ENCODE results near the gene GNAT2. TPM values are rescaled to one million over a fixed set of nuclear protein-coding genes. Genes with fewer than 3 reads are reported as not detected.

Gene GNAT2
- total RNA-seq, 4 donors from 2014 or later, result not detected

- in situ Hi-C loops (cut with MboI; ENCODE audit: low sequenced_read_pairs in 4 of 4), result no loop called here
These were observed 21.3 kb downstream of the GNAT2 start for GRCh38 chr1:109598156-109598555.

GRCh38 chr1:109595531-109595930 lies 23.9 kb downstream of the GNAT2 start:
- H3K36me3 ChIP-seq, result peaks cover 0 to 41% of the 10 kb centered on the region in 2 donors

More at GRCh38 chr1:109598156-109598555, 21.3 kb downstream of the GNAT2 start:
- DNase-seq (no peak), ATAC-seq (no peak)
- Histone ChIP-seq H3K4me1 (no peaks in the 10 kb centered on the region), H3K9me3 (no peaks in the 10 kb centered on the region), H3K27me3 (no peaks in the 10 kb centered on the region), H3K27ac (no peak overlapping the region), H3K4me3 (no peak overlapping the region), H3K36me3 (peaks cover 0 to 17% of the 10 kb centered on the region in 2 donors)
- TF ChIP-seq CTCF (IDR thresholded peaks at IDR 0.05 in 4 of 5, conservative IDR thresholded peaks at IDR 0.05 in 1 of 5) (no peak), POLR2A (IDR thresholded peaks at IDR 0.05) (no peak)
- intact Hi-C loops (cut with DNase I; ENCODE audit: low total_unique reads), result no loop called here

GRCh38 chr1:109592916-109593315 lies 26.5 kb downstream of the GNAT2 start:
- intact Hi-C loops (cut with DNase I; ENCODE audit: low total_unique reads), result no loop called here

More at GRCh38 chr1:109595531-109595930, 23.9 kb downstream of the GNAT2 start:
- intact Hi-C loops (cut with DNase I; ENCODE audit: low total_unique reads) (no loop called here), in situ Hi-C loops (cut with MboI; ENCODE audit: low sequenced_read_pairs in 4 of 4) (no loop called here)
- DNase-seq (no peak), ATAC-seq (no peak)
- Histone ChIP-seq H3K27me3 (no peaks in the 10 kb centered on the region), H3K4me1 (no peaks in the 10 kb centered on the region), H3K4me3 (no peak overlapping the region), H3K9me3 (no peaks in the 10 kb centered on the region), H3K27ac (no peak overlapping the region)
- no peak for TF ChIP-seq POLR2A (IDR thresholded peaks at IDR 0.05)
- no peak for TF ChIP-seq CTCF (IDR thresholded peaks at IDR 0.05 in 4 of 5, conservative IDR thresholded peaks at IDR 0.05 in 1 of 5)

GRCh38 chr1:109589679-109590078 lies 29.7 kb downstream of the GNAT2 start:
- Histone ChIP-seq H3K27me3 (no peaks in the 10 kb centered on the region), H3K36me3 (peaks cover 0 to 84% of the 10 kb centered on the region in 2 donors), H3K4me1 (no peaks in the 10 kb centered on the region), H3K9me3 (no peaks in the 10 kb centered on the region), H3K4me3 (no peak overlapping the region), H3K27ac (no peak overlapping the region)
- in situ Hi-C loops (cut with MboI; ENCODE audit: low sequenced_read_pairs in 4 of 4), result no loop called here
- DNase-seq (no peak), ATAC-seq (no peak)
- intact Hi-C loops (cut with DNase I; ENCODE audit: low total_unique reads), result no loop called here
- TF ChIP-seq POLR2A (IDR thresholded peaks at IDR 0.05) (no peak), CTCF (IDR thresholded peaks at IDR 0.05 in 4 of 5, conservative IDR thresholded peaks at IDR 0.05 in 1 of 5) (no peak)

More at GRCh38 chr1:109592916-109593315, 26.5 kb downstream of the GNAT2 start:
- H3K27me3 ChIP-seq, result no peaks in the 10 kb centered on the region
- no peak overlapping the region for H3K4me3 ChIP-seq
- H3K27ac ChIP-seq, result no peak overlapping the region
- TF ChIP-seq POLR2A (IDR thresholded peaks at IDR 0.05), result no peak
- no peak for TF ChIP-seq CTCF (IDR thresholded peaks at IDR 0.05 in 4 of 5, conservative IDR thresholded peaks at IDR 0.05 in 1 of 5)
- peaks cover 0 to 56% of the 10 kb centered on the region in 2 donors for H3K36me3 ChIP-seq
- DNase-seq (no peak), ATAC-seq (no peak)
- in situ Hi-C loops (cut with MboI; ENCODE audit: low sequenced_read_pairs in 4 of 4), result no loop called here
- no peaks in the 10 kb centered on the region for H3K4me1 ChIP-seq
- H3K9me3 ChIP-seq, result no peaks in the 10 kb centered on the region

GRCh38 chr1:109589177-109589576 lies 30.2 kb downstream of the GNAT2 start:
- intact Hi-C loops (cut with DNase I; ENCODE audit: low total_unique reads) (no loop called here), in situ Hi-C loops (cut with MboI; ENCODE audit: low sequenced_read_pairs in 4 of 4) (no loop called here)
- Histone ChIP-seq H3K27me3 (no peaks in the 10 kb centered on the region), H3K27ac (no peak overlapping the region), H3K4me3 (no peak overlapping the region), H3K9me3 (no peaks in the 10 kb centered on the region), H3K4me1 (no peaks in the 10 kb centered on the region), H3K36me3 (peaks cover 0 to 89% of the 10 kb centered on the region in 2 donors)
- DNase-seq (no peak), ATAC-seq (no peak)
- TF ChIP-seq POLR2A (IDR thresholded peaks at IDR 0.05), result no peak
- TF ChIP-seq CTCF (IDR thresholded peaks at IDR 0.05 in 4 of 5, conservative IDR thresholded peaks at IDR 0.05 in 1 of 5), result no peak
